Coronary artery (tissue), 2 donors: Measurements from ENCODE around the gene KBTBD13.

Experiments used
- DNase-seq: peaks from one replicate; pipeline ENCODE4 v3.0.0-alpha.2; 2017; ENCODE audit warnings: low spot score
- H3K27ac ChIP-seq, 2 donors: fragments of 200-600 bp; sonication (generic); one replicate each; pipeline ENCODE4 v1.5.1; 2016 to 2019
- H3K4me3 ChIP-seq: fragments of 200-600 bp; sonication (generic); 2 replicates; pipeline ENCODE4 v1.5.1; 2016; ENCODE audit warnings: mild to moderate bottlenecking, moderate library complexity
- CTCF ChIP-seq: fragments of 200-600 bp; sonication (generic); IDR thresholded peaks from one replicate; pipeline ENCODE4 v1.5.1; 2019; ENCODE audit warnings: antibody characterized with exemption

The KBTBD13 gene

GRCh38 chr15:65062726-65063125 is 13.8 kb upstream of the KBTBD13 start:
- no peak for TF ChIP-seq CTCF
- Histone ChIP-seq H3K4me3 (peak overlapping the region; percentile 87), H3K27ac (peak overlapping the region; percentile 95 to 100)
- no peak for DNase-seq

- H3K27ac ChIP-seq = peak overlapping the region; percentile 98 to 100
- TF ChIP-seq CTCF = no peak
- peak overlapping the region; percentile 87 for H3K4me3 ChIP-seq
- no peak for DNase-seq
These were observed 10.4 kb upstream of the KBTBD13 start for GRCh38 chr15:65066001-65066634.

- no peak for DNase-seq
- Histone ChIP-seq H3K4me3 (peak overlapping the region; percentile 87), H3K27ac (peak overlapping the region; percentile 98 to 100)
- TF ChIP-seq CTCF = no peak
These were observed 9.8 kb upstream of the KBTBD13 start for GRCh38 chr15:65066635-65067316.

GRCh38 chr15:65067317-65067644 is 9.3 kb upstream of the KBTBD13 start:
- Histone ChIP-seq H3K4me3 (peak overlapping the region; percentile 87), H3K27ac (peak overlapping the region; percentile 98 to 100)
- DNase-seq = no peak
- no peak for TF ChIP-seq CTCF

GRCh38 chr15:65067645-65068402 is 8.7 kb upstream of the KBTBD13 start, which contains the start of gene RASL12:
Gene RASL12 (minus strand): TSS chr15:65067991. CDS start chr15:65067835, 156 bp downstream.
- no peak for TF ChIP-seq CTCF
- H3K4me3 ChIP-seq = peak within 1 kb of the TSS; percentile 87
- DNase-seq = no peak
- H3K27ac ChIP-seq = peak within 1 kb of the TSS; percentile 98 to 100

- DNase-seq = no peak
- Histone ChIP-seq H3K4me3 (peak overlapping the region; percentile 87), H3K27ac (peak overlapping the region; percentile 98 to 100)
- TF ChIP-seq CTCF = no peak
These were observed 8.2 kb upstream of the KBTBD13 start for GRCh38 chr15:65068403-65068788.
